ENCODE data around the gene NKIRAS2. TPM values are rescaled to one million over a fixed set of nuclear protein-coding genes. Genes with fewer than 3 reads are reported as not detected.
A peak's percentile ranks its signal among the peaks of the same experiment; 100 is the strongest.
"Not testable (repeated sequence)": the region's sequence is repeated elsewhere in the genome, so short reads cannot be mapped to it uniquely, and the experiment has no call there.

NKIRAS2 gene
- total RNA-seq, 1 experiment from 2014 or later: 55.0 TPM

DNA sequence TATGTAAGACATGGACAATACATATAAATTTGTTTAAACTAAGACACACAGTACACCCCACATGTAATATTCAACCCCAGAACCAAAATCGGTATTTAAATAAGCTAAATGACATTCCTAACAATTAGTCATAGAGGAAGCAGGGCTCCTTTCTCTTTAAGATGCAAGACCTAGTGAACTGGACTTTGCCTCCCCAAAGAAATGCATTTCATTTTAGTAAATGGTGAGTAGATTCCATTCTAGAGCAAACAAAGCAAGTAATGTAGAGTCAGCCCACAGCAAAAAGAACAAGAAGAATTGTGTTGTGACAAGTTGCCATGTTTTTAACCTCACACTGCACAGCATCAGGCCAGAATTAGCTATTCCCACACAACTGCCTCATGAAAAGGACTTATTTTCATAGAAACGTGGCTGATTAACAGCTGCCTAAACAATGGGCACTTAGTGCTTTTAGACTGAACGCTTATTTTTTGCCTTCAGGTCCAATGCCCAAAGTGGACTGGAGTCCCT is 17.0 kb upstream of the NKIRAS2 start:
- ChIA-PET CTCF (interaction anchor here (0.9 to 2.2 kb wide), 5 partner anchors 14 to 98 kb away, joined by 3 to 17 read pairs (median 5); partner anchors contain the start of genes DNAJC7, NKIRAS2 and ZNF385C), POLR2A (interaction anchor here (0.5 to 3.1 kb wide), 7 partner anchors 14 to 222 kb away, joined by 3 to 40 read pairs (median 4); partner anchors contain the start of genes ACLY, CNP and DNAJC7)
- intact Hi-C loops (cut with micrococcal nuclease; ENCODE audit: unreplicated experiment): loop anchor here (2.0 kb wide), 2 partner anchors 14 to 36 kb away; partner anchors contain the start of genes CNP and DNAJC7
- H3K9me3 ChIP-seq: no peaks in the 10 kb centered on the region
- peak overlapping the region; percentile 92 for H3K27ac Mint-ChIP-seq (ENCODE audit: unreplicated experiment)
- TF ChIP-seq, protein P1, sequence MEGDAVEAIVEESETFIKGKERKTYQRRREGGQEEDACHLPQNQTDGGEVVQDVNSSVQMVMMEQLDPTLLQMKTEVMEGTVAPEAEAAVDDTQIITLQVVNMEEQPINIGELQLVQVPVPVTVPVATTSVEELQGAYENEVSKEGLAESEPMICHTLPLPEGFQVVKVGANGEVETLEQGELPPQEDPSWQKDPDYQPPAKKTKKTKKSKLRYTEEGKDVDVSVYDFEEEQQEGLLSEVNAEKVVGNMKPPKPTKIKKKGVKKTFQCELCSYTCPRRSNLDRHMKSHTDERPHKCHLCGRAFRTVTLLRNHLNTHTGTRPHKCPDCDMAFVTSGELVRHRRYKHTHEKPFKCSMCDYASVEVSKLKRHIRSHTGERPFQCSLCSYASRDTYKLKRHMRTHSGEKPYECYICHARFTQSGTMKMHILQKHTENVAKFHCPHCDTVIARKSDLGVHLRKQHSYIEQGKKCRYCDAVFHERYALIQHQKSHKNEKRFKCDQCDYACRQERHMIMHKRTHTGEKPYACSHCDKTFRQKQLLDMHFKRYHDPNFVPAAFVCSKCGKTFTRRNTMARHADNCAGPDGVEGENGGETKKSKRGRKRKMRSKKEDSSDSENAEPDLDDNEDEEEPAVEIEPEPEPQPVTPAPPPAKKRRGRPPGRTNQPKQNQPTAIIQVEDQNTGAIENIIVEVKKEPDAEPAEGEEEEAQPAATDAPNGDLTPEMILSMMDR (IDR thresholded peaks at IDR 0.05; ENCODE audit: insufficient read depth in 1 of 2, low read depth in 1 of 2, low read length in 1 of 2, severe bottlenecking in 1 of 2, unreplicated experiment in 1 of 2): no peak
- H3K27me3 Mint-ChIP-seq (ENCODE audit: insufficient read depth, unreplicated experiment): no peaks in the 10 kb centered on the region
- H3K36me3 Mint-ChIP-seq (ENCODE audit: insufficient read depth, unreplicated experiment): peaks cover 56% of the 10 kb centered on the region
- peak overlapping the region; percentile 68 for H3K4me3 Mint-ChIP-seq (ENCODE audit: unreplicated experiment)
- peak in 1 of 2 experiments; percentile 67 for DNase-seq
- no peaks in the 10 kb centered on the region for H3K27me3 ChIP-seq (replicated peaks; ENCODE audit: control insufficient read depth, insufficient read depth, low read length)
- H3K36me3 ChIP-seq (ENCODE audit: control insufficient read depth, insufficient read depth, low read length): peaks cover 5% of the 10 kb centered on the region
- peaks cover 49% of the 10 kb centered on the region for H3K4me1 ChIP-seq
- H3K4me3 ChIP-seq (ENCODE audit: low read depth, low read length): 0 out of 2 replicates have a peak overlapping the region, but pooled peaks have one; percentile 1
- no peaks in the 10 kb centered on the region for H3K9me3 Mint-ChIP-seq (ENCODE audit: unreplicated experiment)
- peaks cover 26% of the 10 kb centered on the region for H3K4me1 Mint-ChIP-seq (ENCODE audit: low read depth, unreplicated experiment)
- no TSS peak for BruUV-seq (replicated peaks)

DNA sequence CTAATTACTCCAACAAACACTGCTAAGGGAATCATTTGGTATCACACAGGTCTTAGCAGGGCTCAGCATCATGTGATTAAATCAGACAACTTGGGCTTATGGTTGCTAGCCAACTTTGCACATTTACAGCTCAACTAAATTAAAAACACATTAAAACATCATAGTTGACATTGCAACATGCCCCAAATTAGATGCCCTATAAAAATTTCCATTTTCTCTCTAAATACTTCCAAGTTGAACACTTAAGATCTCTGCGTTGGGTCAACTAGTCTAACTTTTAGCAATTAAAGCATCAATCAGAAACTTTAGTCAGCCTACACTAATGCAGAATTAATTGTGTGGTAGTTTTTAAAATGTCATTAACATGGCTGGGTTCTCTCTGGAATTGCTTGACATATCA is 14.7 kb upstream of the NKIRAS2 start:
- H3K4me3 Mint-ChIP-seq (ENCODE audit: unreplicated experiment): no peak overlapping the region
- H3K4me1 Mint-ChIP-seq (ENCODE audit: low read depth, unreplicated experiment): peaks cover 26% of the 10 kb centered on the region
- Histone ChIP-seq H3K27me3 (replicated peaks; ENCODE audit: control insufficient read depth, insufficient read depth, low read length) (no peaks in the 10 kb centered on the region), H3K4me1 (peaks cover 49% of the 10 kb centered on the region), H3K9me3 (no peaks in the 10 kb centered on the region), H3K4me3 (ENCODE audit: low read depth, low read length) (no peak overlapping the region), H3K36me3 (ENCODE audit: control insufficient read depth, insufficient read depth, low read length) (peaks cover 3% of the 10 kb centered on the region; the same call in 1 of the 2 replicates)
- H3K27ac Mint-ChIP-seq (ENCODE audit: unreplicated experiment): peak overlapping the region; percentile 92
- ChIA-PET CTCF (no interaction called here), POLR2A (no interaction called here)
- H3K36me3 Mint-ChIP-seq (ENCODE audit: insufficient read depth, unreplicated experiment): peaks cover 45% of the 10 kb centered on the region
- intact Hi-C loops (cut with micrococcal nuclease; ENCODE audit: unreplicated experiment): no loop called here
- H3K9me3 Mint-ChIP-seq (ENCODE audit: unreplicated experiment): no peaks in the 10 kb centered on the region
- no peaks in the 10 kb centered on the region for H3K27me3 Mint-ChIP-seq (ENCODE audit: insufficient read depth, unreplicated experiment)
- TF ChIP-seq, protein P1 (IDR thresholded peaks at IDR 0.05; ENCODE audit: insufficient read depth in 1 of 2, low read depth in 1 of 2, low read length in 1 of 2, severe bottlenecking in 1 of 2, unreplicated experiment in 1 of 2): no peak
- no TSS peak for BruUV-seq (replicated peaks)
- DNase-seq: no peak

DNA sequence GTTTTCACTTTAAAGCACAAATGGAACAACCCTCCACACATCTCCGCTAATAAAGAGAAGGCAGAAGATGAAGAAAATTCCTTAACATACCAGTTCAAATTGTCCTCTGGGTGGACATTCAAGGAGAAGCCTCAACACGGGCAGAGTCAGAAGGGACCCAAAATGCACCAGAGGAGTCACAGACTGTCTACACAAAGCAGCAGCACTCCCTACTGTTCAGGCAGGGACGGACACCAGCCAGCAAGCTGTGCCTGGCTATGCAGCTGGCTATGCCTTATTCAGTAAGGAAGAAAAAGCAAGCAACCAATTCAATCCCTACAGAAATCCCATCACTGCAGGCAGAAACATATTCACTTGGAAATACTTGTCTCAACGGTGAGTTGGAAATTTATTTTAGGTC is 10.7 kb upstream of the NKIRAS2 start:
- no TSS peak for BruUV-seq (replicated peaks)
- intact Hi-C loops (cut with micrococcal nuclease; ENCODE audit: unreplicated experiment): no loop called here
- H3K27me3 Mint-ChIP-seq (ENCODE audit: insufficient read depth, unreplicated experiment): no peaks in the 10 kb centered on the region
- no peak overlapping the region for H3K27ac Mint-ChIP-seq (ENCODE audit: unreplicated experiment)
- H3K4me3 ChIP-seq (ENCODE audit: low read depth, low read length): no peak overlapping the region
- TF ChIP-seq, protein P1 (IDR thresholded peaks at IDR 0.05; ENCODE audit: insufficient read depth in 1 of 2, low read depth in 1 of 2, low read length in 1 of 2, severe bottlenecking in 1 of 2, unreplicated experiment in 1 of 2): peak in 1 of 2 experiments; percentile 31
- no peaks in the 10 kb centered on the region for H3K9me3 ChIP-seq
- H3K4me3 Mint-ChIP-seq (ENCODE audit: unreplicated experiment): no peak overlapping the region
- no peaks in the 10 kb centered on the region; the same call in 1 of the 2 replicates for H3K36me3 ChIP-seq (ENCODE audit: control insufficient read depth, insufficient read depth, low read length)
- H3K4me1 Mint-ChIP-seq (ENCODE audit: low read depth, unreplicated experiment): peaks cover 11% of the 10 kb centered on the region
- peak in 1 of 2 experiments; percentile 54 for DNase-seq
- H3K4me1 ChIP-seq: peaks cover 27% of the 10 kb centered on the region
- ChIA-PET CTCF (interaction anchor here (0.5 to 1.5 kb wide), 7 partner anchors 9 to 79 kb away, joined by 3 to 7 read pairs (median 4); partner anchors contain the start of genes CNP, NKIRAS2 and ODAD4), POLR2A (no interaction called here)
- H3K27me3 ChIP-seq (replicated peaks; ENCODE audit: control insufficient read depth, insufficient read depth, low read length): no peaks in the 10 kb centered on the region
- peaks cover 32% of the 10 kb centered on the region for H3K36me3 Mint-ChIP-seq (ENCODE audit: insufficient read depth, unreplicated experiment)
- H3K9me3 Mint-ChIP-seq (ENCODE audit: unreplicated experiment): no peaks in the 10 kb centered on the region

DNA sequence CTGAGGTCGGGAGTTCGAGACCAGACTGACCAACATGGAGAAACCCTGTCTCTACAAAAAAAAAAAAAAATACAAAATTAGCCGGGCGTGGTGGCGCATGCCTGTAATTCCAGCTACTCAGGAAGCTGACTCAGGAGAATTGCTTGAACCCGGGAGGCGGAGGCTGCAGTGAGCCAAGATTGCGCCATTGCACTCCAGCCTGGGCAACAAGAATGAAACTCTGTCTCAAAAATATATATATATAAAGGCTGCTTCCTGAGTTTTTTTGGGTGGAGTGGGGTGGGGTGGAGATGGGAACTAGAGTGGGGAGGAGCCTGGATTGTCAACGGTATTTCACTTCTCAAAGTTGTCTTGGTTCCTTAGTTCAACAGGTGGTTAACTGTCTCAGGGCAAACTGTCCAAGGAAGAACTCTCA is 9.6 kb upstream of the NKIRAS2 start:
- H3K9me3 ChIP-seq; POLR2A ChIA-PET; H3K27me3 Mint-ChIP-seq (ENCODE audit: insufficient read depth, unreplicated experiment); H3K36me3 ChIP-seq (ENCODE audit: control insufficient read depth, insufficient read depth, low read length); H3K4me3 Mint-ChIP-seq (ENCODE audit: unreplicated experiment); H3K9me3 Mint-ChIP-seq (ENCODE audit: unreplicated experiment); H3K27me3 ChIP-seq (replicated peaks; ENCODE audit: control insufficient read depth, insufficient read depth, low read length); H3K4me3 ChIP-seq (ENCODE audit: low read depth, low read length); DNase-seq; BruUV-seq (replicated peaks); CTCF ChIA-PET; intact Hi-C loops (cut with micrococcal nuclease; ENCODE audit: unreplicated experiment): not testable (repeated sequence)
- peaks cover 18% of the 10 kb centered on the region for H3K4me1 ChIP-seq
- Mint-ChIP-seq H3K27ac (ENCODE audit: unreplicated experiment) (peak overlapping the region; percentile 39), H3K4me1 (ENCODE audit: low read depth, unreplicated experiment) (peaks cover 11% of the 10 kb centered on the region), H3K36me3 (ENCODE audit: insufficient read depth, unreplicated experiment) (peaks cover 32% of the 10 kb centered on the region)

All from Caco-2 (cell line).